OCI-LY1 (cell line): ENCODE results near the gene NR4A1.

Source experiments
- H2AFZ ChIP-seq: fragments of 200-600 bp; sonication (generic), shearing (Covaris generic); 2 replicates; pipeline ENCODE4 v1.6.0; 2014; ENCODE audit warnings: antibody characterized with exemption, mild to moderate bottlenecking, low read length
- H3F3A ChIP-seq: fragments of 200-600 bp; sonication (generic), shearing (Covaris generic); 2 replicates; pipeline ENCODE4 v1.6.0; 2014; ENCODE audit warnings: mild to moderate bottlenecking, antibody characterized with exemption, low read length, moderate library complexity; ENCODE audit not compliant: insufficient read depth
- H3K27ac ChIP-seq: fragments of 200-600 bp; sonication (generic); 2 replicates; pipeline ENCODE4 v1.5.1; 2014; ENCODE audit warnings: low read length, mixed run types, mild to moderate bottlenecking, low read depth; ENCODE audit not compliant: poor library complexity, severe bottlenecking
- H3K27me3 ChIP-seq: fragments of 200-600 bp; sonication (generic); 2 replicates; pipeline ENCODE4 v1.6.0; 2014; ENCODE audit warnings: antibody characterized with exemption, mild to moderate bottlenecking, low read length, moderate library complexity; ENCODE audit not compliant: insufficient read depth
- H3K36me3 ChIP-seq: fragments of 200-600 bp; sonication (generic); 2 replicates; pipeline ENCODE4 v1.6.1; 2014; ENCODE audit warnings: mild to moderate bottlenecking, antibody characterized with exemption, low read length, moderate library complexity, mixed read lengths; ENCODE audit not compliant: insufficient read depth
- H3K4me1 ChIP-seq: fragments of 200-600 bp; sonication (generic); 2 replicates; pipeline ENCODE4 v1.5.1; 2014; ENCODE audit warnings: mild to moderate bottlenecking, low read length, moderate library complexity; ENCODE audit not compliant: insufficient read depth, severe bottlenecking
- H3K4me2 ChIP-seq: fragments of 200-600 bp; sonication (generic), shearing (Covaris generic); 2 replicates; pipeline ENCODE4 v1.6.1; 2014; ENCODE audit warnings: low read length
- H3K4me3 ChIP-seq: fragments of 200-600 bp; sonication (generic); 2 replicates; pipeline ENCODE4 v1.5.1; 2014; ENCODE audit warnings: low read length, low read depth, mild to moderate bottlenecking, mixed read lengths; ENCODE audit not compliant: poor library complexity, severe bottlenecking
- H3K79me2 ChIP-seq: fragments of 200-600 bp; shearing (Covaris generic); 2 replicates; pipeline ENCODE4 v1.6.1; 2016; ENCODE audit warnings: mixed run types, low read length, mixed read lengths; ENCODE audit not compliant: insufficient read depth
- H3K9ac ChIP-seq: fragments of 200-600 bp; sonication (generic), shearing (Covaris generic); 2 replicates; pipeline ENCODE4 v1.6.1; 2014; ENCODE audit warnings: mild to moderate bottlenecking, low read length, mixed read lengths
- H3K9me2 ChIP-seq: fragments of 200-600 bp; sonication (generic), shearing (Covaris generic); 2 replicates; pipeline ENCODE4 v1.6.1; 2014; ENCODE audit warnings: low read depth, mild to moderate bottlenecking, low read length, mixed read lengths
- H3K9me3 ChIP-seq: fragments of 200-600 bp; shearing (Covaris generic); 2 replicates; pipeline ENCODE4 v1.6.1; 2014; ENCODE audit warnings: low read length, mixed read lengths
- H4K20me1 ChIP-seq: fragments of 200-600 bp; sonication (generic), shearing (Covaris generic); 2 replicates; pipeline ENCODE4 v1.6.0; 2016; ENCODE audit warnings: mild to moderate bottlenecking, low read length; ENCODE audit not compliant: insufficient read depth
- EZH2 ChIP-seq: fragments of 200-600 bp; sonication (generic), shearing (Covaris generic); IDR thresholded peaks from 2 replicates; pipeline ENCODE4 v1.8.0; 2017; ENCODE audit warnings: borderline replicate concordance, mixed run types, mild to moderate bottlenecking, antibody characterized with exemption, low read length, moderate library complexity, mixed read lengths
- TF ChIP-seq, protein P1 (sequence below): fragments of 200-600 bp; sonication (generic), shearing (Covaris generic); IDR thresholded peaks from 2 replicates; pipeline ENCODE4 v1.5.1; 2017; ENCODE audit warnings: mild to moderate bottlenecking, antibody characterized with exemption, low read length, moderate library complexity, mixed read lengths

NR4A1 gene

DNA sequence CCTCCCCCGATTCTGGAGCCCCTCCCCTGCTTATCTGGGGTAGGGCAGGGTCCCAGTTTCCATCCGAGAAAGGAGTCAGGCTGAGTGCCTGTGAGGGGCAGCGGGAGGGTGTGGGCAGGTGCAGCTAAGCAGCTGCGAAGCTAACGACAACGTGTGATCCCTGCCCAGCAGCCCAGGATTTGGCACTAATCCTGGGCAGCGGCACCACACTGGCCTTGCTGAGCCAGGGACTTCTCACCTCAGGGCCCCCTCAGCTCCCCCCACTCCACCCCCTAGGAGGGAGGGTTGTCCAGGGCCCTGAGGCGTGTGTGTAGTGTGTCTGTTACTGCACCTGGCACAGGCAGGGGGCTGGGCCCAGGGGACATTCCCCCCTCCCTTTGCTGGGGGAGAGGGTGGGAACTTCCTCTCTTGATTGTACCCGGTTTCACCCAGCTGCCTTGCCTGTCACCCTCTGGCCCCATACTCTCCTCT, 30.1 kb downstream of the NR4A1 start:
- no peaks in the 10 kb centered on the region for H4K20me1 ChIP-seq
- no peaks in the 10 kb centered on the region for H3K9me3 ChIP-seq
- H3F3A ChIP-seq: no peaks in the 10 kb centered on the region
- H3K9me2 ChIP-seq: no peaks in the 10 kb centered on the region
- peaks cover 35% of the 10 kb centered on the region for H3K4me1 ChIP-seq
- no peaks in the 10 kb centered on the region for H3K79me2 ChIP-seq
- no peaks in the 10 kb centered on the region for H3K27me3 ChIP-seq
- peaks cover 30% of the 10 kb centered on the region for H3K36me3 ChIP-seq
- peak overlapping the region; percentile 56 for H3K9ac ChIP-seq
- no peak overlapping the region for H2AFZ ChIP-seq
- no peak for TF ChIP-seq EZH2
- H3K27ac ChIP-seq: peak overlapping the region; percentile 83
- peak overlapping the region; percentile 59 for H3K4me2 ChIP-seq
- H3K4me3 ChIP-seq: peak overlapping the region; percentile 43

GRCh38 chr12:52082026-52082668, 30.9 kb downstream of the NR4A1 start:
- Histone ChIP-seq H3K9me3 (no peaks in the 10 kb centered on the region), H3K36me3 (peaks cover 22% of the 10 kb centered on the region), H3K27me3 (no peaks in the 10 kb centered on the region), H3K4me3 (peak overlapping the region; percentile 43), H4K20me1 (no peaks in the 10 kb centered on the region), H3F3A (no peaks in the 10 kb centered on the region), H3K4me2 (peak overlapping the region; percentile 59), H3K4me1 (peaks cover 43% of the 10 kb centered on the region), H3K27ac (peak overlapping the region; percentile 83), H3K9me2 (no peaks in the 10 kb centered on the region), H3K79me2 (no peaks in the 10 kb centered on the region), H2AFZ (no peak overlapping the region), H3K9ac (peak overlapping the region; percentile 56)
- TF ChIP-seq, protein P1, sequence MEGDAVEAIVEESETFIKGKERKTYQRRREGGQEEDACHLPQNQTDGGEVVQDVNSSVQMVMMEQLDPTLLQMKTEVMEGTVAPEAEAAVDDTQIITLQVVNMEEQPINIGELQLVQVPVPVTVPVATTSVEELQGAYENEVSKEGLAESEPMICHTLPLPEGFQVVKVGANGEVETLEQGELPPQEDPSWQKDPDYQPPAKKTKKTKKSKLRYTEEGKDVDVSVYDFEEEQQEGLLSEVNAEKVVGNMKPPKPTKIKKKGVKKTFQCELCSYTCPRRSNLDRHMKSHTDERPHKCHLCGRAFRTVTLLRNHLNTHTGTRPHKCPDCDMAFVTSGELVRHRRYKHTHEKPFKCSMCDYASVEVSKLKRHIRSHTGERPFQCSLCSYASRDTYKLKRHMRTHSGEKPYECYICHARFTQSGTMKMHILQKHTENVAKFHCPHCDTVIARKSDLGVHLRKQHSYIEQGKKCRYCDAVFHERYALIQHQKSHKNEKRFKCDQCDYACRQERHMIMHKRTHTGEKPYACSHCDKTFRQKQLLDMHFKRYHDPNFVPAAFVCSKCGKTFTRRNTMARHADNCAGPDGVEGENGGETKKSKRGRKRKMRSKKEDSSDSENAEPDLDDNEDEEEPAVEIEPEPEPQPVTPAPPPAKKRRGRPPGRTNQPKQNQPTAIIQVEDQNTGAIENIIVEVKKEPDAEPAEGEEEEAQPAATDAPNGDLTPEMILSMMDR: no peak
- TF ChIP-seq EZH2: no peak

GRCh38 chr12:52082669-52082987, 31.4 kb downstream of the NR4A1 start:
- no peak overlapping the region for H3K4me3 ChIP-seq
- H3K27me3 ChIP-seq: no peaks in the 10 kb centered on the region
- no peak overlapping the region for H2AFZ ChIP-seq
- no peak overlapping the region; the same call in 1 of the 2 replicates for H3K9ac ChIP-seq
- H3F3A ChIP-seq: no peaks in the 10 kb centered on the region
- peak overlapping the region; percentile 83 for H3K27ac ChIP-seq
- H3K4me2 ChIP-seq: no peak overlapping the region; the same call in 1 of the 2 replicates
- no peaks in the 10 kb centered on the region for H3K9me3 ChIP-seq
- TF ChIP-seq EZH2: no peak
- TF ChIP-seq, protein P1: no peak
- no peaks in the 10 kb centered on the region for H3K79me2 ChIP-seq
- H3K9me2 ChIP-seq: no peaks in the 10 kb centered on the region
- H3K4me1 ChIP-seq: peaks cover 48% of the 10 kb centered on the region
- H3K36me3 ChIP-seq: peaks cover 19% of the 10 kb centered on the region
- no peaks in the 10 kb centered on the region for H4K20me1 ChIP-seq
